ENCODE results near the gene TGFBRAP1.

Gene TGFBRAP1

GRCh38 chr2:105336786-105337121 is 7.2 kb upstream of the TGFBRAP1 start:
- Histone ChIP-seq H3K4me3 (IDR thresholded peaks at IDR 0.05; ENCODE audit: insufficient read depth, low read depth, low read length) (peak overlapping the region; percentile 29), H2AFZ (ENCODE audit: low read depth) (peak overlapping the region; percentile 91), H3K9ac (peak overlapping the region; percentile 96), H3K4me1 (ENCODE audit: low read depth, poor library complexity, severe bottlenecking) (peaks cover 29% of the 10 kb centered on the region), H3K27ac (peak overlapping the region; percentile 96), H4K20me1 (ENCODE audit: insufficient read depth) (no peaks in the 10 kb centered on the region), H3K79me2 (ENCODE audit: insufficient read depth, low read depth) (peaks cover 38% of the 10 kb centered on the region), H3K27me3 (ENCODE audit: insufficient read depth, low read depth) (no peaks in the 10 kb centered on the region), H3K36me3 (ENCODE audit: insufficient read depth) (no peaks in the 10 kb centered on the region), H3K4me2 (peak overlapping the region; percentile 68)
- no peak for TF ChIP-seq CTCF (conservative IDR thresholded peaks at IDR 0.05; ENCODE audit: low read depth, low read length)

- Histone ChIP-seq H3K79me2 (ENCODE audit: insufficient read depth, low read depth) (peaks cover 38% of the 10 kb centered on the region), H3K27ac (no peak overlapping the region), H3K4me3 (IDR thresholded peaks at IDR 0.05; ENCODE audit: insufficient read depth, low read depth, low read length) (no peak overlapping the region), H3K9ac (no peak overlapping the region), H3K4me2 (no peak overlapping the region), H3K36me3 (ENCODE audit: insufficient read depth) (no peaks in the 10 kb centered on the region), H3K27me3 (ENCODE audit: insufficient read depth, low read depth) (no peaks in the 10 kb centered on the region), H3K4me1 (ENCODE audit: low read depth, poor library complexity, severe bottlenecking) (peaks cover 40% of the 10 kb centered on the region), H2AFZ (ENCODE audit: low read depth) (no peak overlapping the region), H4K20me1 (ENCODE audit: insufficient read depth) (no peaks in the 10 kb centered on the region)
- no peak for TF ChIP-seq CTCF (conservative IDR thresholded peaks at IDR 0.05; ENCODE audit: low read depth, low read length)
Measured at GRCh38 chr2:105335469-105335868, 5.9 kb upstream of the TGFBRAP1 start.

GRCh38 chr2:105334211-105334610 is 4.7 kb upstream of the TGFBRAP1 start:
- Histone ChIP-seq H3K4me2 (no peak overlapping the region), H2AFZ (ENCODE audit: low read depth) (no peak overlapping the region), H3K4me1 (ENCODE audit: low read depth, poor library complexity, severe bottlenecking) (peaks cover 39% of the 10 kb centered on the region), H3K4me3 (IDR thresholded peaks at IDR 0.05; ENCODE audit: insufficient read depth, low read depth, low read length) (no peak overlapping the region), H3K79me2 (ENCODE audit: insufficient read depth, low read depth) (peaks cover 34% of the 10 kb centered on the region), H3K36me3 (ENCODE audit: insufficient read depth) (no peaks in the 10 kb centered on the region), H3K27me3 (ENCODE audit: insufficient read depth, low read depth) (no peaks in the 10 kb centered on the region), H3K27ac (no peak overlapping the region), H4K20me1 (ENCODE audit: insufficient read depth) (no peaks in the 10 kb centered on the region), H3K9ac (no peak overlapping the region)
- no peak for TF ChIP-seq CTCF (conservative IDR thresholded peaks at IDR 0.05; ENCODE audit: low read depth, low read length)

GRCh38 chr2:105330681-105331375 is 1.3 kb upstream of the TGFBRAP1 start:
- Histone ChIP-seq H3K36me3 (ENCODE audit: insufficient read depth) (no peaks in the 10 kb centered on the region), H3K79me2 (ENCODE audit: insufficient read depth, low read depth) (peaks cover 28% of the 10 kb centered on the region), H3K9ac (peak overlapping the region; percentile 98; the same call in 1 of the 2 replicates), H3K4me1 (ENCODE audit: low read depth, poor library complexity, severe bottlenecking) (peaks cover 29% of the 10 kb centered on the region), H3K27me3 (ENCODE audit: insufficient read depth, low read depth) (no peaks in the 10 kb centered on the region), H3K4me2 (peak overlapping the region; percentile 33), H4K20me1 (ENCODE audit: insufficient read depth) (no peaks in the 10 kb centered on the region), H3K4me3 (IDR thresholded peaks at IDR 0.05; ENCODE audit: insufficient read depth, low read depth, low read length) (no peak overlapping the region), H3K27ac (peak overlapping the region; percentile 82; the same call in 1 of the 2 replicates), H2AFZ (ENCODE audit: low read depth) (peak overlapping the region; percentile 70; the same call in 1 of the 2 replicates)
- TF ChIP-seq CTCF (conservative IDR thresholded peaks at IDR 0.05; ENCODE audit: low read depth, low read length) = no peak
